CD4-positive, alpha-beta T cell treated with Interleukin-4 for 1 hour (primary cell): ENCODE results near the gene TSHZ1.

Source experiments
- DNase-seq, 2 donors: peaks; one replicate each; pipeline ENCODE4 v3.0.0-alpha.2; 2020 to 2022

The TSHZ1 gene

GRCh38 chr18:75275226-75275625 is 64.6 kb downstream of the TSHZ1 start:
- no peak for DNase-seq

- no peak for DNase-seq
These were observed 66.4 kb downstream of the TSHZ1 start for GRCh38 chr18:75276818-75277609.

GRCh38 chr18:75277610-75277928 is 67.0 kb downstream of the TSHZ1 start:
- DNase-seq: no peak

- DNase-seq: no peak
These were observed 68.8 kb downstream of the TSHZ1 start for GRCh38 chr18:75279381-75279780.

GRCh38 chr18:75280427-75281280 is 70.1 kb downstream of the TSHZ1 start:
- DNase-seq: no peak

- no peak for DNase-seq
These were observed 72.1 kb downstream of the TSHZ1 start for GRCh38 chr18:75282746-75283145.

GRCh38 chr18:75283731-75284130 is 73.1 kb downstream of the TSHZ1 start:
- no peak for DNase-seq

GRCh38 chr18:75284566-75284965 is 74.0 kb downstream of the TSHZ1 start:
- DNase-seq: no peak

- DNase-seq: no peak
These were observed 75.3 kb downstream of the TSHZ1 start for GRCh38 chr18:75285876-75286275.

- no peak for DNase-seq
These were observed 76.4 kb downstream of the TSHZ1 start for GRCh38 chr18:75287006-75287405.

GRCh38 chr18:75287700-75288099 is 77.1 kb downstream of the TSHZ1 start:
- DNase-seq: no peak

GRCh38 chr18:75289761-75290160 is 79.2 kb downstream of the TSHZ1 start:
- DNase-seq: no peak

GRCh38 chr18:75290737-75291358 is 80.3 kb downstream of the TSHZ1 start:
- DNase-seq: no peak

GRCh38 chr18:75291460-75291859 is 80.9 kb downstream of the TSHZ1 start:
- no peak for DNase-seq

- DNase-seq: no peak
These were observed 83.0 kb downstream of the TSHZ1 start for GRCh38 chr18:75293591-75293990.

- no peak for DNase-seq
These were observed 87.1 kb downstream of the TSHZ1 start for GRCh38 chr18:75297731-75298130.

GRCh38 chr18:75304678-75305557 is 94.3 kb downstream of the TSHZ1 start:
- no peak for DNase-seq

- DNase-seq: no peak
These were observed 95.4 kb downstream of the TSHZ1 start for GRCh38 chr18:75305984-75306383.

GRCh38 chr18:75307530-75307929 is 96.9 kb downstream of the TSHZ1 start:
- DNase-seq: peak in 1 of 2 donors; percentile 3

- DNase-seq: no peak
These were observed 99.0 kb downstream of the TSHZ1 start for GRCh38 chr18:75309564-75309963.

- DNase-seq: no peak
These were observed 103.5 kb downstream of the TSHZ1 start for GRCh38 chr18:75314117-75314516.

GRCh38 chr18:75314606-75315005 is 104.0 kb downstream of the TSHZ1 start:
- no peak for DNase-seq

- DNase-seq: no peak
These were observed 105.6 kb downstream of the TSHZ1 start for GRCh38 chr18:75316223-75316622.
